A673 (cell line): ENCODE results near the gene BICC1.

Source experiments
- EZH2 ChIP-seq: fragments of 200-600 bp; sonication (generic); IDR thresholded peaks from 2 replicates; pipeline ENCODE4 v1.6.1; 2017; ENCODE audit warnings: borderline replicate concordance, low read depth, mild to moderate bottlenecking, mixed read lengths, antibody characterized with exemption, low read length; ENCODE audit not compliant: poor library complexity, severe bottlenecking
- TF ChIP-seq, protein P1 (sequence below): fragments of 300-800, 200-600 bp; sonication (generic); conservative IDR thresholded peaks from 2 replicates; pipeline ENCODE4 v1.5.1; 2017; ENCODE audit warnings: low read depth, mild to moderate bottlenecking, antibody characterized with exemption, low read length, moderate library complexity, mixed read lengths

DNA sequence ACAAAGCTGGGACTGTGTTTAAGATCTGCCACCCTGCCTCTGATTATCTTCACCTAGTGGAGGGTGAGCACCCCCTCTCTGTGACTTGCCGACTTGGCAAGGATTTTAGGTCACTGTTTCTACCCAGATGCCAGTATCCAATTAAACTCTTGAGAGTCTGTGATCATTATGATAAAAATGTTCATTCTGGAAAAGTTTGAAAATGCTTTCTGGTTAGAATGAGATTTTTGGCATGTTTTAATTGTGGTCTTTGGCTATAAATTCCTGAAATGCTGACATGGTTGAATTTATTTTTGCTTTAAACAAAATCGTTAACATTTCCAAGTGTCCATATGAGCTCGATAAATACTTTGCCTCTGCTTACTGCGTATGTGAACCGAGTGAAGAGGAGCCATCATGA, 221.4 kb downstream of the BICC1 start:
- TF ChIP-seq, protein P1, sequence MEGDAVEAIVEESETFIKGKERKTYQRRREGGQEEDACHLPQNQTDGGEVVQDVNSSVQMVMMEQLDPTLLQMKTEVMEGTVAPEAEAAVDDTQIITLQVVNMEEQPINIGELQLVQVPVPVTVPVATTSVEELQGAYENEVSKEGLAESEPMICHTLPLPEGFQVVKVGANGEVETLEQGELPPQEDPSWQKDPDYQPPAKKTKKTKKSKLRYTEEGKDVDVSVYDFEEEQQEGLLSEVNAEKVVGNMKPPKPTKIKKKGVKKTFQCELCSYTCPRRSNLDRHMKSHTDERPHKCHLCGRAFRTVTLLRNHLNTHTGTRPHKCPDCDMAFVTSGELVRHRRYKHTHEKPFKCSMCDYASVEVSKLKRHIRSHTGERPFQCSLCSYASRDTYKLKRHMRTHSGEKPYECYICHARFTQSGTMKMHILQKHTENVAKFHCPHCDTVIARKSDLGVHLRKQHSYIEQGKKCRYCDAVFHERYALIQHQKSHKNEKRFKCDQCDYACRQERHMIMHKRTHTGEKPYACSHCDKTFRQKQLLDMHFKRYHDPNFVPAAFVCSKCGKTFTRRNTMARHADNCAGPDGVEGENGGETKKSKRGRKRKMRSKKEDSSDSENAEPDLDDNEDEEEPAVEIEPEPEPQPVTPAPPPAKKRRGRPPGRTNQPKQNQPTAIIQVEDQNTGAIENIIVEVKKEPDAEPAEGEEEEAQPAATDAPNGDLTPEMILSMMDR: no peak
- no peak for TF ChIP-seq EZH2
